Lower leg skin (tissue), 4 donors: ENCODE measurements around the gene ROGDI. TPM values are rescaled to one million over a fixed set of nuclear protein-coding genes. Genes with fewer than 3 reads are reported as not detected.

Experiments
- DNase-seq, 2 donors: peaks; one replicate each; pipeline ENCODE4 v3.0.0-alpha.2; 2019; ENCODE audit warnings: low spot score in 2 of 2
- H3K4me3 ChIP-seq: fragments of 200-600 bp; sonication (generic); 2 replicates; pipeline ENCODE4 v1.5.1; 2017; ENCODE audit warnings: mild to moderate bottlenecking, low read depth; ENCODE audit not compliant: poor library complexity, severe bottlenecking
- CTCF ChIP-seq, 3 donors: fragments of 450-650 bp; IDR thresholded peaks; one replicate each; pipeline ENCODE4 v1.5.1; 2016; ENCODE audit warnings: antibody characterized with exemption in 3 of 3, mild to moderate bottlenecking in 3 of 3, moderate library complexity in 2 of 3
- POLR2A ChIP-seq, 2 donors: fragments of 450-650 bp; IDR thresholded peaks; one replicate each; pipeline ENCODE4 v1.6.1; 2016 to 2017; ENCODE audit warnings: antibody characterized with exemption in 2 of 2, mild to moderate bottlenecking in 1 of 2, moderate library complexity in 1 of 2
- WGBS, 2 donors: methylation state at CpG; one replicate each; pipeline ENCODE4 v1.1.5; 2018; 5-methylcytosine and 5-hydroxymethylcytosine counted together
- intact Hi-C: fragments of 100-400 bp; cut with DNase I; formaldehyde crosslinking; loops from one replicate; pipeline ENCODE4 v1.15.0; 2023; ENCODE audit warnings: low total_unique reads
- total RNA-seq, 4 donors: library from RNA; depleted of rRNA; stranded (reverse); fragments of >200 nt; gene quantifications; one replicate each; pipeline ENCODE4 v1.1.0, GENCODE V29; 2016

ROGDI gene
- total RNA-seq, 4 donors from 2014 or later, result 7.3 to 15.8 (median 10.2) TPM

GRCh38 chr16:4811773-4812172, 9.3 kb upstream of the ROGDI start:
- TF ChIP-seq POLR2A (IDR thresholded peaks at IDR 0.05) (no peak), CTCF (IDR thresholded peaks at IDR 0.05) (no peak)
- no peak overlapping the region for H3K4me3 ChIP-seq
- WGBS, 2 donors, result 87 to 91% methylated on average over 9 of the region's 9 CpGs
- DNase-seq, result no peak
- intact Hi-C loops, result no loop called here

GRCh38 chr16:4811242-4811641, 8.8 kb upstream of the ROGDI start:
- no peak overlapping the region for H3K4me3 ChIP-seq
- DNase-seq, result no peak
- WGBS, 2 donors, result 97 to 100% methylated on average over 3 of the region's 3 CpGs
- no peak for TF ChIP-seq POLR2A (IDR thresholded peaks at IDR 0.05)
- TF ChIP-seq CTCF (IDR thresholded peaks at IDR 0.05), result no peak
- intact Hi-C loops, result no loop called here

GRCh38 chr16:4806280-4806679, 3.8 kb upstream of the ROGDI start:
- intact Hi-C loops, result no loop called here
- no peak overlapping the region for H3K4me3 ChIP-seq
- TF ChIP-seq CTCF (IDR thresholded peaks at IDR 0.05) (no peak), POLR2A (IDR thresholded peaks at IDR 0.05) (no peak)
- DNase-seq, result no peak
- 92 to 93% methylated on average over 6 of the region's 6 CpGs for WGBS, 2 donors

DNA sequence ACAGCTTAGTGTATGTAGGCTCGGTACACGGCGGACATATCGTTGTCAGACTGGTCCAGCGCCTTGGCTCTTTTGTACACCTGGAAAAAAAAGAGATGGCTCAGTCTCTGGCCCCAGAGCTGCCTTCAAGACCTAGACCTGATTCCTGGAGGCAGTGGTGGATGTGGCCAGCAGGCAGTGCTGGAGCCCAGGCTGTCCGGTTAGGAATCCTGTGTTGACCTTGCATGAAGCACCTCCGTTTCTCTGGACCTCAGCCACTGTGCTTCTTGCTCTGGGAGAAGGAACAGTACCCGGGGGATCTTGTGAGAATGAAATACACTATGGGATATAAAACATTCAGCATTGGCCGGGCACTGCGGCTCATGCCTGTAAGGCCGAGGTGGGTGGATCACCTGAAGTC, 2.8 kb upstream of the ROGDI start:
- 87 to 92% methylated on average over 11 of the region's 11 CpGs for WGBS, 2 donors
- no peak overlapping the region for H3K4me3 ChIP-seq
- intact Hi-C loops, result no loop called here
- TF ChIP-seq CTCF (IDR thresholded peaks at IDR 0.05) (no peak), POLR2A (IDR thresholded peaks at IDR 0.05) (no peak)
- DNase-seq, result no peak

- intact Hi-C loops, result no loop called here
- 84 to 87% methylated on average over 24 to 26 of the region's 26 CpGs for WGBS, 2 donors
These were observed 1.7 kb upstream of the ROGDI start for GRCh38 chr16:4803898-4804762.

More at GRCh38 chr16:4803898-4804762, 1.7 kb upstream of the ROGDI start:
- no peak for TF ChIP-seq POLR2A (IDR thresholded peaks at IDR 0.05)
- TF ChIP-seq CTCF (IDR thresholded peaks at IDR 0.05), result no peak
- no peak for DNase-seq
- H3K4me3 ChIP-seq, result no peak overlapping the region
